Measurements from ENCODE around the gene MTERF2. TPM values are rescaled to one million over a fixed set of nuclear protein-coding genes. Genes with fewer than 3 reads are reported as not detected.

The MTERF2 gene
- polyA plus RNA-seq, 3 donors, result 0.54 to 1.2 (median 0.73) TPM

- H3K4me1 Mint-ChIP-seq, result peaks cover 4% of the 10 kb centered on the region
- H3K9me3 Mint-ChIP-seq, result peaks cover 5 to 19% (median 10%) of the 10 kb centered on the region in 7 donors
- no peak overlapping the region for H3K27ac Mint-ChIP-seq
- H3K27me3 Mint-ChIP-seq (ENCODE audit: low read depth in 3 of 3), result no peaks in the 10 kb centered on the region
- peaks cover 11 to 18% of the 10 kb centered on the region in 2 donors for H3K36me3 Mint-ChIP-seq
- Histone ChIP-seq H3K27ac (ENCODE audit: low read depth in 1 of 2, low read length in 2 of 2) (no peak overlapping the region), H4K20me1 (ENCODE audit: insufficient read depth, low read length) (no peaks in the 10 kb centered on the region), H3K4me1 (ENCODE audit: control insufficient read depth in 1 of 2, insufficient read depth in 2 of 2, low read length in 2 of 2) (no peaks in the 10 kb centered on the region), H3K9me3 (replicated peaks in 1 of 2; ENCODE audit: control insufficient read depth in 1 of 2, insufficient read depth in 1 of 2, low read length in 2 of 2) (peaks cover 6 to 9% of the 10 kb centered on the region in 2 donors), H3K27me3 (ENCODE audit: control insufficient read depth in 2 of 2, insufficient read depth in 2 of 2, low read length in 2 of 2) (no peaks in the 10 kb centered on the region), H3K4me2 (replicated peaks; ENCODE audit: extremely low read depth, low read length, poor library complexity, severe bottlenecking) (no peak overlapping the region), H2AFZ (ENCODE audit: insufficient read depth, low read depth, low read length, poor library complexity, severe bottlenecking) (no peak overlapping the region), H3K79me2 (ENCODE audit: insufficient read depth, low read length) (no peaks in the 10 kb centered on the region), H3K9ac (ENCODE audit: insufficient read depth, low read length, poor library complexity, severe bottlenecking) (no peak overlapping the region), H3K36me3 (replicated peaks in 1 of 2; ENCODE audit: control insufficient read depth in 1 of 2, insufficient read depth in 2 of 2, low read length in 2 of 2) (no peaks in the 10 kb centered on the region), H3K4me3 (replicated peaks in 1 of 3; ENCODE audit: low read depth in 2 of 3, low read length in 3 of 3) (no peak overlapping the region)
- no peak for DNase-seq
- WGBS (ENCODE audit: insufficient coverage), result 93% methylated on average over 3 of the region's 4 CpGs
- intact Hi-C loops (cut with micrococcal nuclease), result no loop called here
- no peak overlapping the region for H3K4me3 Mint-ChIP-seq
- no peak for TF ChIP-seq CTCF (IDR thresholded peaks at IDR 0.05)
Observed at GRCh38 chr12:107017042-107017441, 30.1 kb upstream of the MTERF2 start.

GRCh38 chr12:107014055-107014454 is 27.1 kb upstream of the MTERF2 start:
- WGBS (ENCODE audit: insufficient coverage), result no CpG with 5 or more reads among the region's 3 CpGs
- DNase-seq, result no peak
- Mint-ChIP-seq H3K27ac (no peak overlapping the region), H3K36me3 (peaks cover 3 to 8% of the 10 kb centered on the region in 2 donors), H3K4me1 (no peaks in the 10 kb centered on the region), H3K9me3 (peaks cover 0 to 9% (median 2%) of the 10 kb centered on the region in 7 donors), H3K27me3 (ENCODE audit: low read depth in 3 of 3) (no peaks in the 10 kb centered on the region), H3K4me3 (no peak overlapping the region)
- H3K27ac ChIP-seq (ENCODE audit: low read depth in 1 of 2, low read length in 2 of 2), result no peak overlapping the region
- no peaks in the 10 kb centered on the region for H4K20me1 ChIP-seq (ENCODE audit: insufficient read depth, low read length)
- TF ChIP-seq CTCF (IDR thresholded peaks at IDR 0.05), result no peak
- no peaks in the 10 kb centered on the region for H3K4me1 ChIP-seq (ENCODE audit: control insufficient read depth in 1 of 2, insufficient read depth in 2 of 2, low read length in 2 of 2)
- no peak overlapping the region for H2AFZ ChIP-seq (ENCODE audit: insufficient read depth, low read depth, low read length, poor library complexity, severe bottlenecking)
- no peaks in the 10 kb centered on the region for H3K79me2 ChIP-seq (ENCODE audit: insufficient read depth, low read length)
- H3K9me3 ChIP-seq (replicated peaks in 1 of 2; ENCODE audit: control insufficient read depth in 1 of 2, insufficient read depth in 1 of 2, low read length in 2 of 2), result no peaks in the 10 kb centered on the region
- no peak overlapping the region for H3K9ac ChIP-seq (ENCODE audit: insufficient read depth, low read length, poor library complexity, severe bottlenecking)
- H3K4me3 ChIP-seq (replicated peaks in 1 of 3; ENCODE audit: low read depth in 2 of 3, low read length in 3 of 3), result no peak overlapping the region
- no peaks in the 10 kb centered on the region for H3K27me3 ChIP-seq (ENCODE audit: control insufficient read depth in 2 of 2, insufficient read depth in 2 of 2, low read length in 2 of 2)
- intact Hi-C loops (cut with micrococcal nuclease), result no loop called here
- H3K4me2 ChIP-seq (replicated peaks; ENCODE audit: extremely low read depth, low read length, poor library complexity, severe bottlenecking), result no peak overlapping the region
- H3K36me3 ChIP-seq (replicated peaks in 1 of 2; ENCODE audit: control insufficient read depth in 1 of 2, insufficient read depth in 2 of 2, low read length in 2 of 2), result no peaks in the 10 kb centered on the region

Data from CD14-positive monocyte (primary cell).